Lung (tissue), 12 donors: ENCODE measurements around the gene FTCD. TPM values are rescaled to one million over a fixed set of nuclear protein-coding genes. Genes with fewer than 3 reads are reported as not detected.
"Not testable (repeated sequence)": the region's sequence is repeated elsewhere in the genome, so short reads cannot be mapped to it uniquely, and the experiment has no call there.

ENCODE experiments used
- ATAC-seq: fragments of 200-7000 bp; cut with Tn5 transposase; one replicate; pipeline ENCODE4 v1.9.1; 2020; ENCODE audit warnings: moderate number of reproducible peaks; ENCODE audit not compliant: insufficient read depth, low FRiP score
- DNase-seq, 3 donors: peaks; one replicate each; pipeline ENCODE4 v3.0.0-alpha.2; 2013 to 2017
- H3K27ac ChIP-seq, 2 donors: one replicate each; pipeline ENCODE4 v1.5.1; 2013; ENCODE audit warnings: mild to moderate bottlenecking in 2 of 2, moderate library complexity in 2 of 2, control low read depth in 1 of 2, inconsistent platforms in 1 of 2, low read depth in 1 of 2, low read length in 1 of 2
- H3K27me3 ChIP-seq, 3 donors: one replicate each; pipeline ENCODE4 v1.5.1; 2013; ENCODE audit warnings: low read length in 2 of 3; ENCODE audit not compliant: control insufficient read depth in 3 of 3, insufficient read depth in 3 of 3
- H3K36me3 ChIP-seq, 4 donors: one replicate each; pipeline ENCODE4 v1.5.1; 2013; ENCODE audit warnings: low read length in 4 of 4, mild to moderate bottlenecking in 1 of 4, moderate library complexity in 1 of 4; ENCODE audit not compliant: control insufficient read depth in 4 of 4, insufficient read depth in 4 of 4
- H3K4me1 ChIP-seq, 5 donors: one replicate each; pipeline ENCODE4 v1.5.1; 2013; ENCODE audit warnings: low read length in 5 of 5, mild to moderate bottlenecking in 2 of 5, moderate library complexity in 1 of 5; ENCODE audit not compliant: control insufficient read depth in 5 of 5, insufficient read depth in 5 of 5
- H3K4me3 ChIP-seq: one replicate; pipeline ENCODE4 v1.5.1; 2013; ENCODE audit warnings: mild to moderate bottlenecking, control low read depth, moderate library complexity
- H3K9ac ChIP-seq, 2 donors: one replicate each; pipeline ENCODE4 v1.5.1; 2013; ENCODE audit warnings: low read length in 2 of 2, control low read depth in 1 of 2; ENCODE audit not compliant: insufficient read depth in 1 of 2
- H3K9me3 ChIP-seq, 4 donors: one replicate each; pipeline ENCODE4 v1.5.1; 2013; ENCODE audit warnings: low read length in 3 of 4, mild to moderate bottlenecking in 1 of 4, moderate library complexity in 1 of 4; ENCODE audit not compliant: control insufficient read depth in 4 of 4, insufficient read depth in 3 of 4
- WGBS, 2 donors: extraction: QIAGEN DNeasy Blood & Tissue Kit; methylation state at CpG; one replicate each; pipeline ENCODE4 v1.1.7; 2013; 5-methylcytosine and 5-hydroxymethylcytosine counted together
- polyA plus RNA-seq, 2 donors: library from polyadenylated mRNA; stranded (reverse); fragments of 200-250 nt; gene quantifications; one replicate each; pipeline ENCODE4 v1.2.1, GENCODE V29; 2013
- total RNA-seq, 2 donors: library from RNA; depleted of rRNA in 1 of 2; stranded (reverse); fragments of >200 nt in 1 of 2; gene quantifications; one replicate each; pipeline ENCODE4 v1.2.1, GENCODE V29; 2014 to 2021
- TF ChIP-seq, protein P1 (sequence below): IDR thresholded peaks from 2 replicates; pipeline ENCODE4 v1.5.1; 2012; ENCODE audit warnings: mild to moderate bottlenecking; ENCODE audit errors: control extremely low read depth, extremely low read depth
- donor health status: control.
- donor health status: control.
- donor health status: Bipolar disorder and iron deficiency.
- donor health status: healthy.
- donor health status: DM: yes; HTN: yes; CAD: no.

Gene FTCD
- total and polyA plus RNA-seq, 4 donors, result 0.03 to 0.43 (median 0.20) TPM

- ATAC-seq (no peak), DNase-seq (no peak)
- Histone ChIP-seq H3K4me1 (peaks cover 0 to 8% (median 2%) of the 10 kb centered on the region in 5 donors), H3K27me3 (no peaks in the 10 kb centered on the region), H3K4me3 (no peak overlapping the region), H3K9ac (no peak overlapping the region), H3K27ac (no peak overlapping the region), H3K9me3 (peaks cover 0 to 3% (median 0%) of the 10 kb centered on the region in 4 donors), H3K36me3 (no peaks in the 10 kb centered on the region)
- TF ChIP-seq, protein P1, sequence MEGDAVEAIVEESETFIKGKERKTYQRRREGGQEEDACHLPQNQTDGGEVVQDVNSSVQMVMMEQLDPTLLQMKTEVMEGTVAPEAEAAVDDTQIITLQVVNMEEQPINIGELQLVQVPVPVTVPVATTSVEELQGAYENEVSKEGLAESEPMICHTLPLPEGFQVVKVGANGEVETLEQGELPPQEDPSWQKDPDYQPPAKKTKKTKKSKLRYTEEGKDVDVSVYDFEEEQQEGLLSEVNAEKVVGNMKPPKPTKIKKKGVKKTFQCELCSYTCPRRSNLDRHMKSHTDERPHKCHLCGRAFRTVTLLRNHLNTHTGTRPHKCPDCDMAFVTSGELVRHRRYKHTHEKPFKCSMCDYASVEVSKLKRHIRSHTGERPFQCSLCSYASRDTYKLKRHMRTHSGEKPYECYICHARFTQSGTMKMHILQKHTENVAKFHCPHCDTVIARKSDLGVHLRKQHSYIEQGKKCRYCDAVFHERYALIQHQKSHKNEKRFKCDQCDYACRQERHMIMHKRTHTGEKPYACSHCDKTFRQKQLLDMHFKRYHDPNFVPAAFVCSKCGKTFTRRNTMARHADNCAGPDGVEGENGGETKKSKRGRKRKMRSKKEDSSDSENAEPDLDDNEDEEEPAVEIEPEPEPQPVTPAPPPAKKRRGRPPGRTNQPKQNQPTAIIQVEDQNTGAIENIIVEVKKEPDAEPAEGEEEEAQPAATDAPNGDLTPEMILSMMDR, result no peak
- WGBS, 2 donors, result 79 to 93% methylated on average over 4 of the region's 4 CpGs
These were observed 23.6 kb upstream of the FTCD start for GRCh38 chr21:46178961-46179360.

DNA sequence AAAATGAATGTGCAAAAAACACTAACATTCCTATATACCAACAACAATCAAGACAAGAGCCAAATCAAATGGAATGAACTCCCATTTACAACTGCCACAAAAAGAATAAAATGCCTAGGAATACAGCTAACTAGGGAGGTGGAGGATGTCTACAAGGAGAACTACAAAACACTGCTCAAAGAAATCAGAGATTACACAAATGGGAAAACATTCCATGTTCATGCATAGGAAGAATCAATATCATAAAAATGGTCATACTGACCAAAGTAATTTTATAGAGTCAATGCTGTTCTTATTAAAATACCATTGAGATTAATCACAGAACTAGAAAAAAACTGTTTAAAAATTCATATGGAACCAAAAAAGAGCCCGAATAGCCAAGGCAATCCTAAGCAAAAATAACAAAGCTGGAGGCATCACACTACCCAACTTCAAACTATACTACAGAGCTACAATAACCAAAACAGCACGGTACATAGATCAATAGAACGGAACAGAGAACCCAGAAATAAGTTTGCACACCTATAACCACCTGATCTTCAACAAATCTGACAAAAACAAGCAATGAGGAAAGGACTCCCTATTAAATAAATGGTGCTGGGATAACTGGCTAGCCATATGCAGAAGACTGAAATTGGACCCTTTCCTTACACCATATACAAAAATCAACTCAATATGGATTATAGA is 21.2 kb upstream of the FTCD start:
- H3K9me3 ChIP-seq, H3K27me3 ChIP-seq, H3K4me1 ChIP-seq, DNase-seq, H3K36me3 ChIP-seq, H3K4me3 ChIP-seq, H3K27ac ChIP-seq, H3K9ac ChIP-seq, ATAC-seq: not testable (repeated sequence)
- 93 to 95% methylated on average over 3 of the region's 3 CpGs for WGBS, 2 donors

- no peak overlapping the region for H3K27ac ChIP-seq
- H3K27me3 ChIP-seq, result no peaks in the 10 kb centered on the region
- TF ChIP-seq, protein P1, result no peak
- ATAC-seq (no peak), DNase-seq (no peak)
- H3K9ac ChIP-seq, result no peak overlapping the region
- 93 to 95% methylated on average over 1 of the region's 1 CpG for WGBS, 2 donors
- H3K4me3 ChIP-seq, result no peak overlapping the region
- H3K36me3 ChIP-seq, result no peaks in the 10 kb centered on the region
- peaks cover 0 to 3% (median 0%) of the 10 kb centered on the region in 4 donors for H3K9me3 ChIP-seq
- no peaks in the 10 kb centered on the region for H3K4me1 ChIP-seq
These were observed 18.2 kb upstream of the FTCD start for GRCh38 chr21:46173573-46173972.

DNA sequence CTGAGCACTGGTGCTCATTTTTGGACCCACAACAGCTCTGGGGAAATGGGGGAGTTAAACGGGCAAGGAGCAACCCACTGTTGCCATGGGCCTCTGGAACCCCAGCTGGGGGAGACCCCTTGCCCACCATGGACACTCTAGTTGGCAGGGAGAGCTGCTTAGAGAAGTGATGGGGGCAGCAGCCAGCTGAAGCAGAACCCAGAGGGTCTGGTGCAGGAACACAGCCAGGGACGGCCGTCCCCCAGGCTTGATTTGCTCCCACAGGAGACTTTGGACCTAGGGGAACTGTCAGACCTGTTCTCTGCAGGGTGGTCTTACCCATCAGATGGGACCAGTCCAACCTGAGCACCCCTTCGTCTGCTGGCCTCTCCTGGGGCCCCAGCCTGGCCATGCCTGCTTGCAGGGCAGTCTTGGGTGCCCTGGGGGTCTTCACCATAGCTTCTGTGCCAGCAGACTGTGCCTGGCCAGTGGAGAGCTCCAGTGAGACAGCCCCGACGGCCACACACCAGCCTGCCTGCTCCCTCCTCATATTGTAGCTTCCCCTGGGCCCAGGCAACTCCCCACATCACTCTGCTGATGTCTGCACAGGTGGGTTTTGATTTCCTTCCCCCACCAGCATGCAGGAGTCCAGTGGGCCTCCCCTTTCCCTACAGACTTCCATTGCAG is 17.6 kb upstream of the FTCD start:
- no peak for DNase-seq
- TF ChIP-seq, protein P1, result no peak
- Histone ChIP-seq H3K27ac (no peak overlapping the region), H3K27me3 (no peaks in the 10 kb centered on the region), H3K4me1 (no peaks in the 10 kb centered on the region), H3K36me3 (no peaks in the 10 kb centered on the region), H3K9me3 (peaks cover 0 to 3% (median 0%) of the 10 kb centered on the region in 4 donors), H3K4me3 (no peak overlapping the region), H3K9ac (no peak overlapping the region)
- WGBS, 2 donors, result 90 to 92% methylated on average over 6 of the region's 6 CpGs
- no peak for ATAC-seq
